NCI-H446 (cell line): ENCODE data around the gene CSRNP3.

Experiments used
- DNase-seq, 2 experiments: peaks; one replicate each; lab custom pipeline; 2025; lab: John Stamatoyannopoulos, UW

CSRNP3 gene

GRCh38 chr2:165471349-165471950 lies 2.0 kb downstream of the CSRNP3 start:
- peak in 1 of 2 experiments; percentile 36 for DNase-seq

DNA sequence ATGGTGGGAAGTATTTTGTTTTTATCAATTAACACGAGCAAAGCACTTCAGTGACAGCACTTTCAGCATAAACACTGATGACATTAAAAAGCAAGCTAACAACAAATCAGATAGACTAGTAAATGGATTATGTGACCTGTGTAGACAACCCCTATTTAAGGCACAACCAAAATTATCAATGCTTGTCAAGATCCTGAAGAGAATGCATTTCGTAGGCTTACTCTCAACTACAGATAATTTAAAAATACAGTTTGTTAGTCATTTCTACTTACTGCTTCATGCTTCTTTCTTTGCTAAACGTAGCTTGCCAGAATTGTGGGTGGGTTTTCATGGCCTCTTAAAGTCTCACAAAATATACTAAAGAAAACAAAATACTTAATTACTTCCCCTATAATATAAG lies 3.4 kb downstream of the CSRNP3 start:
- peak in 1 of 2 experiments; percentile 36 for DNase-seq

DNA sequence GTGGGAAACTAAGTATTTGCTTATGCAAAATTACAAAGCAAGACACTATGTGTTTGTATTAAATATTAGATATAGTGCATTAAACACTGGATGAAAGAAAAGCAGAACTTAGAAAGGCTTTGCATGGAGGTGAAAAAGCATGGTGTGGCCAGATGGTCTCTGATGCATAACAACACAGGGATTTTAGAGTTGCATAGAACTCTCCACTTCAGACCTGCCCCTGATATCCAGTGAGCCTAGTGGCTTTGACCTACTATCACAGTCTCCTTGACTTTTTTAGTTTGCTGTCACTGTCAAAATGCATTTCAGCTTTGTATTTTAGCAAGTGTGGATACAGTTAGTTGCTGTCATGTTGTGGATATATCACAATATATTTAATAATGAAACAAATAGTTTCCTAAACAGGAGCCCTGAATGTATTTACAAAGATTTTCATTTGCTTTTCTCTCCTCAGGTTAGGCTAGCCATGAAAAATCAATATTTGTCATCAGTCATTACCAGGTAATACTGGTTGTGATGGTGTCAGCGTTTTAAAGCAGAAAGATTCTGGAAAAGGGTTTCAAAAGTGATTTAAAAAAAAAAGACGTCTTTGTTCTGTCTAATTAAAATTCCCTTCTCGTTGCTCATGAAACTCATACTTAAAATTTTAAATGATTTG lies 5.2 kb downstream of the CSRNP3 start:
- DNase-seq, result peak in 1 of 2 experiments; percentile 33

GRCh38 chr2:165475277-165476004 lies 5.9 kb downstream of the CSRNP3 start:
- DNase-seq, result no peak

DNA sequence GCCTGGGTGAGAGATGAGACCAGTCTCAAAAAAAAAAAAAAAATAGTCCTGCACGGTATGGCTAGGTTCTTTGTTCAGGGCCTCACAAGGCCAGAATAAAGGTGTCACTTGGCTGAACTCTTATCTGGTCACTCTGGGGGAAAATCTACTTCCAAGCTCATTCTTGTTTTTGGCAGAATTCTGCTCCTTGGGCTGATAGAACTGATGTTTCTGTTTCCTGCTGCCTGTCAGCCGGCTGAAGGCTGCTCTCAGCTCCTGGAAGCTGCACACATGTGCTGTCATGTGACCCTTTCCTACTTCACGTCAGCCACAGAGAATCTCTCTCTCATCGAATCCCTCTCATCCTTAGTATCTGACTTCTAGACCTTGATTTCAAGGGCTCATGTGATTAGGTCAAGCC lies 10.4 kb downstream of the CSRNP3 start:
- no peak for DNase-seq

- no peak for DNase-seq
Measured at GRCh38 chr2:165494573-165494972, 25.1 kb downstream of the CSRNP3 start.

DNA sequence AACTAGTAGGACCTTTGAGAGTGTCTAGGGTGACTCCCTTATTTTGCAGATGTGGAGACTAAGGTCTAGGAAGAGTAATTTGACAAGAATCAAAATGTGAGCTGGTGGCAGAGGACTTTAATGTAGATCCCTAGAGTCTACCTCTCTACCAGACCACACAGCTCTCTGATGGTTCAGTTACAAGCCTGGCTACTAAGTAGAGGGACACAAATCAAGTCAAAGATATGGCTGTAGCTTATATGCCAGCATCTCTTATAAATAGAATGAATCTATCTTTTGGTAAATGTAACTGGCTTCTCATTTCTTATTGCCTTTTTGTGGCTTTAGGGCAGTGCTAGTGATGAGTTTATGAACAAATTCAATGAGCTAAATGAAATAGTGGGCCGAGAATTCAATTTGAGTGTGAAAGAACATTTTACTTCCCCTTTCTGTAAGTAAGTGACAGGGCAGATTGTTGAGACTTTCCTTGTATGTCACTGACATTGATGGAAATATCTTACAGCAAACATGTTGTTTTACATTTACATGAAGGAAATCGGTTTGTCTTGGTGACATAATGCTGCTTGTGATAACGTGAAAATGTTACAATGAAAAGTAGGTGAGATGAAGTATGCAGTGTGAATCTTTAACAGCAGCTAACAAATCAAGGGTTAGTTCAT lies 28.3 kb downstream of the CSRNP3 start:
- no peak for DNase-seq

- DNase-seq, result no peak
Measured at GRCh38 chr2:165499131-165499530, 29.6 kb downstream of the CSRNP3 start.

GRCh38 chr2:165500001-165500400 lies 30.5 kb downstream of the CSRNP3 start:
- DNase-seq, result no peak

- peak in 1 of 2 experiments; percentile 5 for DNase-seq
Measured at GRCh38 chr2:165500816-165501215, 31.3 kb downstream of the CSRNP3 start.

DNA sequence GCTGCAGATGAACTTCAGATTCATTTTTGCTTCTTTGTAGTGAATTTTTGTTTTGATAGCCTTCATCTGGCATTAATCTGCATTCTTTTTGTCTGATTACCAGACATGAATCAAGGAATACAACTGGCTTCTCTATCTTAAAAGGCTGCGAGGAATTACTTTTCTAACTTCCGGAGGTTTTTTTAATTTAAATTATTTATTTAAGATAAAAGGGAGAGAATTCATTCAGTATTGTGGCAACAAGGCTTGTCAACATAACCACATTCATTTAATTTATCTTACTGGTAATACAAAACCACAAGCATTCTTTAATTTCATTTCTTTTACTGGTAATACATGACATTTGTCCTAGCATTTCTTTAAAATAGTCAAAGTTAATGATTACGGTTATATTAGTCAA lies 36.0 kb downstream of the CSRNP3 start:
- no peak for DNase-seq

DNA sequence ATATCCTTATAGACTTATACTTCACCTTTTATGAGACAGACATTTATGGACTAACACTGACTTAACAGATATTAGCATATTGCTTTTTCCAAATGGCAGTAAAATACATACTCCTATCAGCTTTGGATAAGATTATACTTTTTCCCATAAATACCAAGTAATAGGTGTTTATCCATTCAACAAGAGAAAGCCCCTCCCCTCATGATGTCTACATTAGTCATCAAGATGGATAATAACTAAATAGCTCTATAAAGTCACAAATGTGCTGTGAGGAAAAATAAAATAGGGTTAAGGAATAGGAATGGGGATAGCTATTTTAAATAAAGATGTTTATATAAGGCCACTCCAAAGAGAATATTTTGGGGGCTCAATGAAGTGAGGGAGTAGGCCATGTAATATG lies 39.4 kb downstream of the CSRNP3 start:
- DNase-seq, result no peak

- DNase-seq, result no peak
Measured at GRCh38 chr2:165513479-165513878, 44.0 kb downstream of the CSRNP3 start.

- no peak for DNase-seq
Measured at GRCh38 chr2:165518611-165519010, 49.1 kb downstream of the CSRNP3 start.

DNA sequence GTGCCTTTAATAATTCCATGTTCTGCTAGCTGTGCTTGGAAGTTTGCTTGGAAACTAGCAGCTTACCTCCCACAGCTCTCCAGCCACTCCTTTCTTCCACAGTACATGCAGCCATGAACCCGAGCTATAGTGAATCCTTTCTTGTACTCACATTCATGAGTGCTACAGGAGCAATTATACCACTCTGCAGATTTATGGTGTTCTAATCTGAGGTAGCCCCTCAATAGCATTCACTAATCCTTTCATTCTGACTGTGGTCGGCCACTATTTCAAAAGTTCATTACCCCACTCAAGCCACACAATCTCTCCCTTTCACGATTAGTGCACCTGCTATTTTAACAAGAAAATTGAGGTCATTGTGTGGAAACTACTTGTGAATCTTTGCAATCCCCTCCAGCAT lies 53.2 kb downstream of the CSRNP3 start:
- no peak for DNase-seq

GRCh38 chr2:165524720-165525119 lies 55.2 kb downstream of the CSRNP3 start:
- no peak for DNase-seq

DNA sequence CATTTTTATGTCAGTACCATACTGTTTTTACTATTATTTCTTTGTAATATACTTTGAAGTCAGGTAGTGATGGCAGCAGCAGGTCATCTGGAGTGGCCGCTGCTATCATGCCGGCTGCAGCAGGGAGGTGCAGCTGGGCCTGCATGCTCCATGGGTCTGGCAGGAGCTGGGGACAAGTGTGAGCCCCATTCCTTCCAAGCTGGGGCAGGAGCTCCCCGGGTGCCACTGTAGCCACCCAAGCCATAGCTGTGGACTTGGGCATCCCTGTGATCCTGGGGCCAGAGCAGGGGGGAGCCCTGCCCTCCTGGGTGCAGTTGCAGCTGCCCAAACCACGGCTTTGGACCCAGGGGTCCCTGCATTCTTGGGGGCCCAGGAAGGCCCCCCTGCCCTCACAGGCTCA lies 59.2 kb downstream of the CSRNP3 start:
- no peak for DNase-seq

DNA sequence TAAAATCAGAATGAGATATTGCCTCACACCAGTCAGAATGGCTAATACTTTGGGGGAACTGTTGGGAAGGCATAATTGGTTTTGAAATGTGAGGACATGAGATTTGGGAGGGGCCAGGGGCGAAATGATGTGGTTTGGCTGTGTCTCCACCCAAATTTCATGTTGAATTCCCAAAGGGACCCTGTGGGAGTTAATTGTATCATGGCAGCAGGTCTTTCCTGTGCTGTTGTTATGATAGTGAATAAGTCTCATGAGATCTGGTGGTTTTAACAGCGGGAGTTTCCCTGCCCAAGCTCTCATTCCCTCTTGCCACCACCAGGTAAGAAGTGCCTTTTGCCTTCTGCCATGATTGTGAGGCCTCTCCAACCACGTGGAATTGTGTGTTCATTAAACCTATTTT lies 59.6 kb downstream of the CSRNP3 start:
- DNase-seq, result no peak

DNA sequence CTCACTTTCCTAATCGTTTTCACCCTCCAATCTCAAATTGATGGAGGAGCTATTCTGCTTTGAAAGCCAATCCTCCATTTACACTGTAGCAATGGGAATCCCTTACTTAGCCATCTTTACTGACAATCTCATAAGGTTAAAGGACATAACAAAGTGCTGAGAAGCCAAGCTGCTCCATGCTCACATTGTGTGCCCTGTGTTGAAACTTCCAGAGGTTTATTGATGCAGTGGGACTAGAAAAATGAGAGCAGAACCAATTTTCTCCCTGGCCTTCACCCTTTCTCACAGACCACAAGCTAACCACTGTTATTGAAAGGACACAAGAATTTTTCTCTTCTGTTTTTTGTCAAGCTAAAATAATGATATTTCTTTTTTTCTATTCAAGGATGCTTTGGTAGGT lies 63.8 kb downstream of the CSRNP3 start:
- no peak for DNase-seq

- DNase-seq, result no peak
Measured at GRCh38 chr2:165535471-165535870, 66.0 kb downstream of the CSRNP3 start.

DNA sequence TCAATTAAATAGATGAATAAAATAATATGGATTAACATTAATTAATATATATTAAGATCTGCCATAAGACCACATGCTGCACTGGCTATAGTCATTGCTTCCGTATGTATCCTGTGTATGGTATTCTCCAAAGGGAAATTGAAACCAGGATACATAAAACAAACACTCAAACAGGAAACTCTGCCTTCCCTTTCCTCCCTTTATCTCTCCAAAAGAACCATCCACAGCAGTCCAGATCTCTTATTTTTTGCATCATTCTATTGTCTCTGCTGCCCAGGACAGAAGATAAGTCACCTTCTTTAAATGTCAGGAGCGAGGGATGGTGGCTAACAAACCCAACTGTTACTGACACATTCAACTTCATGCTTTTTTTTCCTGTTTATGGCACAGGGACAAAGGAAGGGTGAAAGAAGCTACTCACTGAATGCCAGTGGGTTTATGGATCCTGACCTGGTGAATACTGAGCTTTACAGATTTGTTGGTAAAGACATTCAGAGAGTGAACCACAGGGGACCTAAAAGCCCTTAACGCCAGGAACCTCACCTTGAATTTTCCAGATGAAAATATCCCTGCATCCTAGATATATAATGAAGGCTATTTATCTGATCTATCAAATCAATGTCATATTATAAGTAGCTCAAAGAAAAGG lies 67.5 kb downstream of the CSRNP3 start:
- no peak for DNase-seq

GRCh38 chr2:165539985-165540384 lies 70.5 kb downstream of the CSRNP3 start:
- peak in 1 of 2 experiments; percentile 16 for DNase-seq
